Keratinocyte (primary cell): ENCODE data around the gene LDLRAD2. TPM values are rescaled to one million over a fixed set of nuclear protein-coding genes. Genes with fewer than 3 reads are reported as not detected.

Experiments
- DNase-seq: peaks from one replicate; pipeline ENCODE4 v3.0.0-alpha.2; 2011; ENCODE audit warnings: low read depth, missing footprints, low spot score
- FAIRE-seq: peaks from 2 replicates; lab custom pipeline; 2011; peaks lifted over from hg19 to GRCh38; lab: Jason Lieb, UNC
- H2AFZ ChIP-seq: 2 replicates; pipeline ENCODE4 v1.6.0; 2012; ENCODE audit warnings: low read length, control low read depth, inconsistent platforms; ENCODE audit not compliant: control insufficient read depth
- H3K27ac ChIP-seq: 2 replicates; pipeline ENCODE4 v1.5.1; 2011; ENCODE audit warnings: low read length; ENCODE audit not compliant: control insufficient read depth, insufficient read depth
- H3K27me3 ChIP-seq: 3 replicates; pipeline ENCODE4 v1.6.0; 2011; ENCODE audit warnings: low read length; ENCODE audit not compliant: control insufficient read depth, insufficient read depth; ENCODE audit errors: extremely low read depth
- H3K36me3 ChIP-seq, 2 experiments: 2 replicates in 1 of 2; 3 replicates in 1 of 2; pipeline ENCODE4 v1.5.1; 2011; ENCODE audit warnings: low read length in 2 of 2, mild to moderate bottlenecking in 1 of 2; ENCODE audit not compliant: control insufficient read depth in 2 of 2, insufficient read depth in 2 of 2; ENCODE audit errors: extremely low read depth in 1 of 2
- H3K4me1 ChIP-seq: 3 replicates; pipeline ENCODE4 v1.5.1; 2011; ENCODE audit warnings: low read length; ENCODE audit not compliant: control insufficient read depth, insufficient read depth; ENCODE audit errors: extremely low read depth
- H3K4me2 ChIP-seq: 3 replicates; pipeline ENCODE4 v1.6.0; 2011; ENCODE audit warnings: low read depth, low read length; ENCODE audit not compliant: control insufficient read depth, insufficient read depth; ENCODE audit errors: extremely low read depth
- H3K4me3 ChIP-seq, 3 experiments: fragments of 200-600 bp in 1 of 3; sonication (generic) in 1 of 3; 2 replicates in 2 of 3; 3 replicates in 1 of 3; pipeline ENCODE4 v1.5.1; 2011 to 2016; ENCODE audit warnings: low read length in 3 of 3, mild to moderate bottlenecking in 3 of 3, control low read depth in 2 of 3, inconsistent platforms in 1 of 3, low read depth in 1 of 3, mixed read lengths in 1 of 3, mixed run types in 1 of 3, moderate library complexity in 1 of 3; ENCODE audit not compliant: control insufficient read depth in 2 of 3, insufficient read depth in 2 of 3; ENCODE audit errors: extremely low read depth in 1 of 3
- H3K79me2 ChIP-seq: 2 replicates; pipeline ENCODE4 v1.6.0; 2012; ENCODE audit warnings: low read length; ENCODE audit not compliant: control insufficient read depth, insufficient read depth
- H3K9ac ChIP-seq: 3 replicates; pipeline ENCODE4 v1.6.0; 2011; ENCODE audit warnings: low read length; ENCODE audit not compliant: control insufficient read depth, insufficient read depth; ENCODE audit errors: extremely low read depth
- H3K9me1 ChIP-seq: 3 replicates; pipeline ENCODE4 v1.6.0; 2011; ENCODE audit warnings: low read length; ENCODE audit not compliant: control insufficient read depth, insufficient read depth; ENCODE audit errors: extremely low read depth
- H3K9me3 ChIP-seq: 2 replicates; pipeline ENCODE4 v1.5.1; 2012; ENCODE audit warnings: low read depth, low read length; ENCODE audit not compliant: control insufficient read depth
- H4K20me1 ChIP-seq: 3 replicates; pipeline ENCODE4 v1.6.0; 2011; ENCODE audit warnings: low read length; ENCODE audit not compliant: control insufficient read depth, insufficient read depth; ENCODE audit errors: extremely low read depth
- CTCF ChIP-seq, 3 experiments: IDR thresholded peaks in 1 of 3; conservative IDR thresholded peaks in 1 of 3; optimal IDR thresholded peaks in 1 of 3; 2 replicates in 2 of 3; 3 replicates in 1 of 3; pipeline versions ENCODE3 to v1.5.1; 2011; ENCODE audit warnings: low read length in 3 of 3, mild to moderate bottlenecking in 3 of 3, moderate library complexity in 2 of 3, control low read depth in 1 of 3, inconsistent platforms in 1 of 3; ENCODE audit not compliant: insufficient read depth in 2 of 3; ENCODE audit errors: extremely low read depth in 1 of 3
- EZH2 ChIP-seq: IDR thresholded peaks from one replicate; pipeline ENCODE4 v1.6.1; 2012; ENCODE audit warnings: inconsistent platforms, mild to moderate bottlenecking, low read length, moderate library complexity
- dilution Hi-C: fragments of 300-500 bp; cut with MboI; formaldehyde crosslinking; loops from one replicate; pipeline ENCODE4 v1.7.0; 2020; ENCODE audit warnings: low sequenced_read_pairs; ENCODE audit not compliant: extremely low pct_ligation_motif_present
- polyA plus RNA-seq, 5 experiments: library from polyadenylated mRNA; depleted of rRNA in 3 of 5; stranded (reverse) in 3 of 5; stranded (forward) in 1 of 5; unstranded in 1 of 5; fragments of >200 nt; gene quantifications; 1 replicate in 1 of 5; 2 replicates in 3 of 5; 3 replicates in 1 of 5; pipeline versions ENCODE4 v1.2.1 to v1.2.3, GENCODE V29; 2011 to 2012; ENCODE audit warnings: missing spikeins in 2 of 5, low read depth in 1 of 5, low replicate concordance in 1 of 5

Gene LDLRAD2
- polyA plus RNA-seq, 1 donor (not counting 4 experiments of a cell fraction or from before 2014, with no cell fraction given): 0.07 TPM

DNA sequence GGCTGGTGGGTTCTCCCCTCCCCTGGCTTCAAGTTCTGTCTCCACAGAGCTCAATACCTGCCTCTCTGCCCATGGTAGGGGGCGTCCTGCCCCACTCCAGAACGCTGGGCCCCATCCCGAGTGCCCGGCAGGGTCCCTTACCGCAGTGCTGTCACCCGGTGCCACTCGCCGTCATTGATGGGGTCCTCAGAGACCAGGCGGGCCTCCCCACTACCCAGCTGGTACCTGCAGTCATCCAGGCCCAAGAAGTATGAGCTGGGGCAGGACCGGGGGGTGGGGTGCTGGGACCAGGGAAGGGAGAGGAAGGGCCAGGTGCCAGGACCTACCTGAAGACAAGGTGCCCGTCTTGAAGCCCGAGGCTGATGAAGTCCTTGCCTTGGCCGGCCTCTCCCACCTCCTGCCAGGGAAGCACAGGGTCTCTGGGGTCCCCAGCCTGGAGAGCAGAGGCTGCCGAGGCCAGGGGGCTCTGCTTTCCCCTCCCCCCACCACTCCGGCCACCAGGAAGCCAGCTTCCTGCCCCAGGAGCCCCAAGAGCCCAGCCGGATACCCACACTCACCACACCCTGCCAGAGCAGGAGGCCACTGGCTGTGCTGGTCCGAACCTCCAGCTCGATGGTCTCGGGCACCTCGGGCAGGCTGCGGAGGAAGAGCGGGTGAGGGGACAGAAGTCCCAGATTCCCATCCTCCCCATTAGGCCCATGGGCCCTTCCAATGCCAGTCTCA lies 12.1 kb downstream of the LDLRAD2 start:
- H3K79me2 ChIP-seq: no peaks in the 10 kb centered on the region
- no peaks in the 10 kb centered on the region for H3K9me3 ChIP-seq
- FAIRE-seq: no peak
- H3K4me3 ChIP-seq: no peak overlapping the region
- no peaks in the 10 kb centered on the region for H3K27me3 ChIP-seq
- TF ChIP-seq EZH2 (no peak), CTCF (optimal IDR thresholded peaks at IDR 0.05 in 1 of 3, IDR thresholded peaks at IDR 0.05 in 1 of 3, conservative IDR thresholded peaks at IDR 0.05 in 1 of 3; ENCODE audit: extremely low read depth in 1 of 3, insufficient read depth in 2 of 3, low read length in 3 of 3) (no peak)
- no peak overlapping the region for H3K9ac ChIP-seq
- dilution Hi-C loops: no loop called here
- H3K9me1 ChIP-seq: no peaks in the 10 kb centered on the region
- H3K36me3 ChIP-seq: peaks cover 12 to 42% of the 10 kb centered on the region in 2 experiments
- no peak overlapping the region for H3K27ac ChIP-seq
- no peaks in the 10 kb centered on the region for H4K20me1 ChIP-seq
- H3K4me1 ChIP-seq: no peaks in the 10 kb centered on the region
- no peak for DNase-seq
- H3K4me2 ChIP-seq: no peak overlapping the region
- H2AFZ ChIP-seq: no peak overlapping the region

- H3K4me3 ChIP-seq: no peak overlapping the region
- no peak overlapping the region for H2AFZ ChIP-seq
- TF ChIP-seq EZH2 (no peak), CTCF (optimal IDR thresholded peaks at IDR 0.05 in 1 of 3, IDR thresholded peaks at IDR 0.05 in 1 of 3, conservative IDR thresholded peaks at IDR 0.05 in 1 of 3; ENCODE audit: extremely low read depth in 1 of 3, insufficient read depth in 2 of 3, low read length in 3 of 3) (no peak)
- dilution Hi-C loops: no loop called here
- peaks cover 18 to 46% of the 10 kb centered on the region in 2 experiments for H3K36me3 ChIP-seq
- H3K9me3 ChIP-seq: no peaks in the 10 kb centered on the region
- DNase-seq: no peak
- H3K27ac ChIP-seq: no peak overlapping the region
- no peaks in the 10 kb centered on the region for H3K9me1 ChIP-seq
- no peaks in the 10 kb centered on the region for H4K20me1 ChIP-seq
- H3K4me1 ChIP-seq: no peaks in the 10 kb centered on the region
- H3K27me3 ChIP-seq: no peaks in the 10 kb centered on the region
- H3K4me2 ChIP-seq: no peak overlapping the region
- no peak overlapping the region for H3K9ac ChIP-seq
- no peak for FAIRE-seq
- no peaks in the 10 kb centered on the region for H3K79me2 ChIP-seq
These were observed 12.9 kb downstream of the LDLRAD2 start for GRCh38 chr1:21824926-21825325.
